AG09319 (cell line): ENCODE measurements around the gene TULP4.

ENCODE experiments used
- DNase-seq: peaks from one replicate; pipeline ENCODE4 v3.0.0-alpha.2; 2010; ENCODE audit warnings: low read depth; ENCODE audit errors: extremely low read depth
- CTCF ChIP-seq: IDR thresholded peaks from 2 replicates; pipeline ENCODE4 v1.5.1; 2011; ENCODE audit warnings: low read depth, mild to moderate bottlenecking, inconsistent platforms, low read length, moderate library complexity

The TULP4 gene

GRCh38 chr6:158312165-158312564, at the start of gene TULP4:
TULP4 (plus strand) TSS chr6:158312465; CDS start chr6:158314017, 1,552 bp downstream.
- DNase-seq, result no peak
- TF ChIP-seq CTCF, result no peak

GRCh38 chr6:158262755-158263154, 49.5 kb upstream of the TULP4 start:
- no peak for TF ChIP-seq CTCF
- DNase-seq, result no peak

GRCh38 chr6:158264180-158264579, 48.1 kb upstream of the TULP4 start:
- no peak for TF ChIP-seq CTCF
- DNase-seq, result no peak

GRCh38 chr6:158266131-158266530, 46.1 kb upstream of the TULP4 start:
- no peak for TF ChIP-seq CTCF
- no peak for DNase-seq

GRCh38 chr6:158268361-158269147, 43.7 kb upstream of the TULP4 start:
- no peak for TF ChIP-seq CTCF
- DNase-seq, result no peak

- no peak for TF ChIP-seq CTCF
- DNase-seq, result no peak
These were observed 42.6 kb upstream of the TULP4 start for GRCh38 chr6:158269657-158270056.

GRCh38 chr6:158270389-158271127, 41.7 kb upstream of the TULP4 start:
- no peak for TF ChIP-seq CTCF
- no peak for DNase-seq
